HG03139 (cell line): Measurements from ENCODE around the gene TBX6.
A peak's percentile ranks its signal among the peaks of the same experiment; 100 is the strongest.

ENCODE experiments used
- ATAC-seq: cut with Tn5 transposase; IDR thresholded peaks from one replicate; pipeline ENCODE4 v1.9.1; 2021; ENCODE audit not compliant: unreplicated experiment

TBX6 gene

DNA sequence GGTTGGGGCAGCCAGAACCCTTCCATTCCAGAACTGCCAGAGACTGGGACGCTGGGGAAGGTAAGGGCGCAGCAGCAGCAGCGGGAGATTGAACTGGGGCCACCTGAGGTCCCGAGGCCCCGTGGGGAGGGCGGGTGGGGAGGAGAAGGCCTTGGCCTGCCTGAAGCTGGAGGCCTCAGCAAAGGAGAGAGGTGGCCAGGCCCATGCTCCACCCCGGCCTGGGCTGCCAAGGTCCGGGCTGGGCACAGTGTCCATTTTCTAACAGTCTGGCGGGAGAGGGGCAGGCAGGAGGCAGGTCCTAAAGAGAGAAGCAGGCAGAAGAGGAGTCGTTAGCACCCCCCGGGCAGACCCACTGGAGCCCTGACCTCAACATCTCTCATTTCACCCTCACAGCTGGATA lies 22.7 kb upstream of the TBX6 start:
- no peak for ATAC-seq

DNA sequence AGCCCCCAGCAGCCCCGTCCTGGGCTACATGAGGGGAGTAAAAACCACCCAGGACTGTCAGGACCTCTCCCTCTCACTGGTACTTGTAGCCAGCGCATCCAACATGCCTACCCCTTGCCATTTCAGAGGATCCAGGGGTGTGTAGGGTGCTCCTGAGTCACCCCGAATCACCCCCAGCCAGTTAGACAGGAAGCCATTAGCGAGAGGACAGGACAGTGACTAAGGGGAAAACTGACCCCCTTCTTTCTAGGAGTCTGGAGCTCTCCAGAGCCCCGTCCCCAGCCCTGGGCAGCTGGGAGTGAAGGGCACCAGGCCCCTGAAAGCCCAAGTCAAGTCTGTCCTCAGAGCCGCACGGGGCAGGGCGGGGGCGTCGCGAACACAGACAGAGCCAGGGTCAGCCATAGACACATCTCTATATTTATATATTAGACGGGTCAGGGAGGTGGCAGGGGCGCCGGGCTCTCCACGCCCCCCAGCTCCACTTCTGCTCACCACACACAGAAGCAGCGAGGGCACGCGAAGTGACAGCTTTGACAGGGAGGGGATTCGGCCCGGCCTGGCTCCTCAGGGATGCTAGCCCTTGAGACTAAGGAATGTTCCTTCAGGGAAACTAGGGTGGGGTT lies 22.1 kb upstream of the TBX6 start:
- no peak for ATAC-seq

DNA sequence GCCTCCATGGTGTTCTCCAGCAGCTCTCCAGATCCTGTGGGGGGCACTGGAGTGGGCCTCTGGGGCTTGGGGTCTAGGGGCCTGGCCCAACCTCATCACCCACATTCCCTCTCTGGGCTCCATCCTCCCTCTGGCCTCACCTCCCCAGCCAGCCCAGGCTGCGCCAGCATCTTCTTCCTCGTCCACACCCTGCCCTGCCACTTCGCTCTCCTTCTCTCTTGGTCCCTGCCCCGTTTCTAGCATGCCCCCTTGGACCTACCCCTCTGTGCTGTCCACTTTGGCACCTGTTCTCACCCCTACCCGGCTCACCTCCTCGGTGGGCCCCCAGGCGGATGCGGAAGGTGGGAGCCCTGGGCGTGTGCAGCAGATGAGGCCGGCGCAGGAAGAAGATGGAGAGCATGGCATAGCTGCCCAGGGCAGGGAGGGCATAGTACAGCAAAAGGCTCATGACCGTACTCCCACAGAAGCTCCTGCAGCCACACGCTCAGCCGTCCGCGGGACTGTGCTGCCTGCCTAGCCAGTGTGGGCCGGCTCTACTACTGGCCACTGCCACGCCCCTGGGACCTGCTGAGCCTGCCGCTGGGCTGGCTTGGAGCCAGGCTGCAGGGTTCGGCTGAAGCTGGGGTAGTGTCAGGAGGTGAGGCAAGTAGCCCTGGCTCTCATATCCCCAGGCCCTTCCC lies 21.4 kb upstream of the TBX6 start, which contains the start of gene GDPD3:
Gene GDPD3 (minus strand): TSS at position 507 of the 680 bp plus-strand sequence. CDS start 59 bp downstream, at position 448.
- no peak for ATAC-seq

GRCh38 chr16:30112197-30113030 lies 20.7 kb upstream of the TBX6 start:
- ATAC-seq = no peak

GRCh38 chr16:30110661-30111060 lies 18.9 kb upstream of the TBX6 start:
- no peak for ATAC-seq

DNA sequence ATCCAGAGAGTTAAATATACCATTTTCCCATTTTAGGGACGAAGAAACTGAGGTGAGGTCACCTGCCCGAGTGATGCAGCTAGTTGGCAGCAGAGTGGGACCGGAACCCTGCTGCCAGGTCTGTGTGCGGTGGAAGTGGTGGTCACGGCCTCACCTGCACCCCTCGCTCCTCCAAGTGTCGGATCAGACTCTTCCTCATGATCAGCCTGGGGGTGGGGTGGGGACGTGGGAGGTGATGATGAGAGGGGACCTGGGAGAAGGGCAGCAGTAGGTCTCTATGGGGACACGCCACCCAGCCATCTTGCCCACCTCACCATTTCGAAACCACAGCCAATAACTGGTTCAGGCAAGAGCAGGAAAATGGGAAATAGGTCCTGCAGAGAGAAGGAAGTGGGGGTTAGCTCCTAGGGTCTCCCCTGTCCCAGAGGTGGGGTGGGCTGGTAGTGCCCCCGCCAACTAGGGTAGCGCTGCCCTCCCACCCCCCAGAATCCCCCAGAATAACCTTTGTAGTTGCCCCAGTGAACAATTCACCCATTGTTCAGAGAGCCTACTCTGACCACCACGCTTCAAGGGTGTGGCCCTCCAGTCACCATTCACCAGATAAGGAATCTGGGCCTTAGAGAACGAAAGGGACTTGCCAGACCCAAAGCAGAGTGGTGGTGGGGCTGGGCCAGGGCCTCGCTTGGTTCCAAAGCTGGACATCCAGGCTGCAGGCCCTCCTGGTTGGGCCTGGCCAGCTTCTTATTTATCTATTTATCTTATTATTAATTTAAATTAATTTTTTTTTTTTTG lies 16.5 kb upstream of the TBX6 start:
- no peak for ATAC-seq

- ATAC-seq = no peak
Measured at GRCh38 chr16:30104492-30104891, 12.8 kb upstream of the TBX6 start.

DNA sequence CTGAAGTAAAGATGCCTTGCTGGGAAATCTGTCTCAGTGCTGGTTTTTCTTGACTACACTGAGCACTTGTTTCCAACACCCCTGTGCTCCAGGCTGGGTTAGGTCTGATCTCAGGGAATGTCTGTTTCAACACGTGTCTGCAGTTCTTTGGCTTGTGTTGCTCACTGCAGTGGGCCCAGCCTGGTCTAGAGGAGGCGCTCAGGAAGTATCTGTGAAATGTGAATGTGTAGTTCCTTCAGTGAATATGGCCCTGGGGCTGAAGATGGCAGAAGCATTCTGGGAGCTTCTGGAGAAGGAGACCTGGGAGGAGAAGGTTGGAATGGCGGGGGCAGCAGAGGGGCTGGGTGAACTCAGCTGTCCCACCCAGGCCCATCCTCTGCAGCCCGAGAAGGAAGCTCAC lies 12.4 kb upstream of the TBX6 start:
- no peak for ATAC-seq

- no peak for ATAC-seq
Measured at GRCh38 chr16:30096862-30097563, 5.3 kb upstream of the TBX6 start.

DNA sequence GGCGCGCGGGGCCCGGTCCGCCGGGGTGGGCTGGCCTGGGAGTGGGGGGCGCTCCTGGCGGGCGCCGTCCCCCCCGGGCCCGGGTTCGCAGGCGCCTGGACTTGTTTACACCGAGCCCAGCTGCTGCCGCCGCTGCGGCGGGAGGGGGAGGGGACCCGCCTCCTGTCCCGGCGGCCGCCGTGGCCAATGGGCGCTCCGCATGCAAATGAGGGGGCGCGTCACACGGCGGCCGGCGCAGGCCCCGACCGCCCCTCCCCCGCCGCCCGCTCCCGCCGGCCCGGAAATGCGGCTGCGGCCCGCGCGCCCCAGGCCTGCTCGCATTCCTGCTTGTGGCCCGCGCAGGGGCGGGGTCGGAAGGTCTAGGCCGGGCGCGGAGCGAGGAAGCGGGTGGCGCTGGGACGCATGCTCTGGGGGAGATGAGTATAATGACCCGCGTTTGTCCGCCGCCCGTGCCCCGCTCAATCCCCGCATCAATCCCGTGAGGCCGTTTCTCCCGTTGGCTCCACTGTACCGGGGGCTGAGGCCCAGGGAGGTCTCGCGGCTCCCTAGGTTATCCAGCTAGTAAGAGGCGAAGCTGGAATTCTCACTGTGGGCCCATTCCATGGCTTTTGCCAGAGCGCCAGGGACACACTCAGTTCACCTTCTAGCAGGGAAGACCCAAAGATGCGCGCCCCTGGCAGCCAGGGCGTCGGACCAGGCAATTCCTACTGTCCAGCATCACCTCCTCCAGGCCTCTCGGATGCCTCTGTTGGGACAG lies 4.6 kb upstream of the TBX6 start, which contains the start of gene YPEL3:
Gene YPEL3 (minus strand): TSS at position 109 of the 757 bp plus-strand sequence. CDS start 731 bp downstream, outside the sequence.
- ATAC-seq = no peak

- no peak for ATAC-seq
Measured at GRCh38 chr16:30095166-30096078, 3.7 kb upstream of the TBX6 start.

- ATAC-seq = no peak
Measured at GRCh38 chr16:30094541-30095165, 2.9 kb upstream of the TBX6 start.

DNA sequence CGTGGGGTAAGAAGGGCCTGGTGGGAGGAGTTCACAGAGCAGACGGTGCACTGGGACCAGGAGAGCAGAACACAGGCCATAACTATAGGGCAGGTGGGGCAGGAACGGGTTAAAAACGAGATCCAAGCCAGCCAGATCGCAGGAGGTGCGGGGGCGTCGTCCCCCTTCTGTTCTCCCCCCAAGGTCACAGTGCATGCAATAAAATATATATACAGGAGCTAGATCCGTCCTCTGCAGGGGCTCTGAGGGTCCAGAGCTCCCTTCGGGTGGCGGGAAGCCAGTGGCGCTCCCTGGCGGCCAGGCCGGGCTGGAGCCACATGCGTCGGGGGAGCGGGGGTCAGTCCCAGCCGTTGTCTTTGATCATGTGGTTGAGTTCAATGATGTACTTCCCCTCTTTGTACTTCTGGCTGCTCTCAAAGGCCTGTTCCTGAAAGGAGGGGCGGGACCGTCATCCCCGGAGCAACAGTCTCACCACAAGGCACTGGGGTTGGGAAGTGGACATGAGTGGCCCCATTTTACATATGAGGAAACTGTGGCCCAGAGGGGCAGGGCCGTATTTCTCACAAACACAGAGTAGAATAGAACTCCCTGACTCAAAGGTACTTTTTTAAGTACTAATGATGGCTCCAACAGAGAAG lies 768 bp upstream of the TBX6 start:
- peak; percentile 36 for ATAC-seq

GRCh38 chr16:30090610-30091331 lies 953 bp downstream of the TBX6 start:
- no peak for ATAC-seq

DNA sequence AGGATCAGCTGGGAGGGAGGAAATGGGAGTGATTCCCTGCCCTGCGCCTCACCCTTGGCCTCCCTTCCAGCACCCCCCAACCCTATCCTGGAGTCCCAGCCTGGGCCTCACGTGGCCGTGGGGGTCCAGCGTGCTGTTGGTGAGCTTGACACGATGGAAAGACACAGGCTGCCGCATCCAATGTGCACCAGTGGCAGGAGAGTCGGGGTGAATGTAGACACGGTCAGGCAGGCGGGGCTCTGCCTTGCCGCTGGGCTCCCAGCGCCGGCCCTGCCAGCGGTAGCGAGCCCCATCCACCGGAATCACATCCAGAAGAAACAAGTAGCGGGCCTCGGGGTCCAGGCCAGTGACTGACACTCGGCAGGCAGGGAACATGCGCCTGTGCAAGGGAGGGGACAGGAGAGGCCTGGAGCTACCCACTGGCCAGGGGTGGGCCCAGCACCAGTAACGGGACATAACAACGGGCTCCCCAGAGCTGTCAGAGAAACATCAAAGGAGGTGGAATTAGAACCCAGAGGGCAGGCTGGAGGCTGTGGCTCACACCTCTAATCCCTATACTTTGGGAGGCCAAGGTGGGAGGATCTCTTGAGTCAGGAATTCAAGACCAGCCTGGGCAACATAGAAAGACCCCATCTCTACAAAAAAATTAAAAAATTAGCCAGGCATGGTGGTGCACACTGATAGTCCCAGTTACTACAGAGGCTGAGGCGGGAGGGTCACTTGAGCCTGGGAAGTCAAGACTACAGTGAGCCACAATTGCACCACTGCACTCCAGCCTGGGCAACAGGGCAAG lies 2.7 kb downstream of the TBX6 start:
- ATAC-seq = no peak

DNA sequence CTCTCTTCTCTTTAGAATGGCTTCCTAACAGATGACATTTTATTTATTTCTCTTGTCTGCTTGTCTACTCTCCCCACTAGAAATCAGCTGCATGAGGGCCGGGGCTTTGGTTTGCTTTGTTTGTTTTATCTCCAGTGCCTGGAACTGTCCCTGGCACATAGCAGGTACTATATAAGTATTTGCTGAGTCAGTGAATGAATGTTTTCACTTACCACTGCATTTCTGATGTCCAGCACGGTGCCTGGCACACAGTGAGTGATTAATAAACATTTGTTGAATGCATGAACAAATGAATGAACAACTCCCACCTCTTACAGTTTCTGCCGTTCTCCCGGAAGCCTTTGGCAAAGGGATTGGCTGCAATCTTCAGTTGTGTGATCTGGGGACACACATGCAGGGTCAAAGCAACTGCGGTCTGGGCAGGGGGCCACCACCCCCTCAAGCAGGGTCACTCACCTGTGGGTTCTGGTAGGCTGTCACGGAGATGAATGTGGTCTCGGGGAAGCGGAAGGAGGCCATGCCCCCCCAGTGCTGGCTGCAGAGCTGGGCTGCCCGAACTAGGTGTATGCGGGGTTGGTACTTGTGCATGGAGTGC lies 3.4 kb downstream of the TBX6 start:
- ATAC-seq = no peak
